ENCODE results near the gene ACKR1.

The ACKR1 gene

GRCh38 chr1:159203610-159204009, 1.1 kb upstream of the ACKR1 start:
- peaks cover 54% of the 10 kb centered on the region for H3K27me3 Mint-ChIP-seq (ENCODE audit: low read depth)
- H3K4me3 Mint-ChIP-seq = no peak overlapping the region
- no peak for TF ChIP-seq CTCF (IDR thresholded peaks at IDR 0.05; ENCODE audit: unreplicated experiment in 3 of 3)
- no peaks in the 10 kb centered on the region for H3K36me3 Mint-ChIP-seq (ENCODE audit: low read depth)
- no peak overlapping the region for H3K27ac Mint-ChIP-seq
- H3K9me3 Mint-ChIP-seq = no peaks in the 10 kb centered on the region
- H3K4me1 Mint-ChIP-seq = no peaks in the 10 kb centered on the region

- no peaks in the 10 kb centered on the region for H3K9me3 Mint-ChIP-seq
- no peak for TF ChIP-seq CTCF (IDR thresholded peaks at IDR 0.05; ENCODE audit: unreplicated experiment in 3 of 3)
- H3K27ac Mint-ChIP-seq = no peak overlapping the region
- H3K4me1 Mint-ChIP-seq = no peaks in the 10 kb centered on the region
- H3K36me3 Mint-ChIP-seq (ENCODE audit: low read depth) = no peaks in the 10 kb centered on the region
- peaks cover 66% of the 10 kb centered on the region for H3K27me3 Mint-ChIP-seq (ENCODE audit: low read depth)
- H3K4me3 Mint-ChIP-seq = no peak overlapping the region
Measured at GRCh38 chr1:159205225-159205624, 550 bp downstream of the ACKR1 start.

- Mint-ChIP-seq H3K4me3 (no peak overlapping the region), H3K27me3 (ENCODE audit: low read depth) (peaks cover 67% of the 10 kb centered on the region), H3K36me3 (ENCODE audit: low read depth) (no peaks in the 10 kb centered on the region), H3K4me1 (no peaks in the 10 kb centered on the region), H3K27ac (no peak overlapping the region), H3K9me3 (no peaks in the 10 kb centered on the region)
- no peak for TF ChIP-seq CTCF (IDR thresholded peaks at IDR 0.05; ENCODE audit: unreplicated experiment in 3 of 3)
Measured at GRCh38 chr1:159206110-159206509, 1.4 kb downstream of the ACKR1 start.

GRCh38 chr1:159207080-159207479, 2.4 kb downstream of the ACKR1 start:
- peaks cover 62% of the 10 kb centered on the region for H3K27me3 Mint-ChIP-seq (ENCODE audit: low read depth)
- TF ChIP-seq CTCF (IDR thresholded peaks at IDR 0.05; ENCODE audit: unreplicated experiment in 3 of 3) = no peak
- H3K9me3 Mint-ChIP-seq = no peaks in the 10 kb centered on the region
- no peaks in the 10 kb centered on the region for H3K36me3 Mint-ChIP-seq (ENCODE audit: low read depth)
- H3K27ac Mint-ChIP-seq = no peak overlapping the region
- no peak overlapping the region for H3K4me3 Mint-ChIP-seq
- H3K4me1 Mint-ChIP-seq = peaks cover 6% of the 10 kb centered on the region

GRCh38 chr1:159207774-159208173, 3.1 kb downstream of the ACKR1 start:
- peak overlapping the region in 1 of 3 experiments; percentile 33 for H3K4me3 Mint-ChIP-seq
- no peak overlapping the region for H3K27ac Mint-ChIP-seq
- H3K27me3 Mint-ChIP-seq (ENCODE audit: low read depth) = peaks cover 63% of the 10 kb centered on the region
- no peaks in the 10 kb centered on the region for H3K36me3 Mint-ChIP-seq (ENCODE audit: low read depth)
- peaks cover 6% of the 10 kb centered on the region for H3K4me1 Mint-ChIP-seq
- no peaks in the 10 kb centered on the region for H3K9me3 Mint-ChIP-seq
- TF ChIP-seq CTCF (IDR thresholded peaks at IDR 0.05; ENCODE audit: unreplicated experiment in 3 of 3) = no peak

GRCh38 chr1:159208175-159208825, 3.6 kb downstream of the ACKR1 start:
- H3K27me3 Mint-ChIP-seq (ENCODE audit: low read depth) = peaks cover 65% of the 10 kb centered on the region
- no peaks in the 10 kb centered on the region for H3K36me3 Mint-ChIP-seq (ENCODE audit: low read depth)
- TF ChIP-seq CTCF (IDR thresholded peaks at IDR 0.05; ENCODE audit: unreplicated experiment in 3 of 3) = no peak
- H3K9me3 Mint-ChIP-seq = no peaks in the 10 kb centered on the region
- peaks cover 6% of the 10 kb centered on the region for H3K4me1 Mint-ChIP-seq
- H3K27ac Mint-ChIP-seq = no peak overlapping the region
- H3K4me3 Mint-ChIP-seq = no peak overlapping the region

Measured in nephron (organoid).